Measurements from ENCODE around the gene PSMA2. TPM values are rescaled to one million over a fixed set of nuclear protein-coding genes. Genes with fewer than 3 reads are reported as not detected.

The PSMA2 gene
- total RNA-seq, 2 experiments from 2014 or later, result 193 to 197 TPM

DNA sequence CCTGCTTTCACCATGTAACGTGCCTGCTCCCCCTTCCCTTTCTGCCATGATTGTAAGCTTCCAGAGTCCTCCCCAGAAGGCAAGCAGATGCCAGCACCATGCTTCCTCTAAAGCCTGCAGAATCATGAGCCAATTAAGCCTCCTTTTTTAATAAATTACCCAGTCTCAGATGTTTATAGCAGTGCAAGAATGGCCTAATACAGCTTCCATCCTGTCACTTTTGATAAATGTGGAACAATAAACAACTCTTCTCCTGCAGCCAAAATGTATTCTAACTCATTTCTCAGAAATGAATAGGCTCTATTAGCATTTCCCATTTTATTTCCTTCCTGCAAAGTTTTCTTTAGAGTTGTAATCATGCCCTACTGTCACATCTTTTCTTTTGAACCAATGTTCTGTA, 63.5 kb downstream of the PSMA2 start:
- ChIA-PET POLR2A (no interaction called here), CTCF (no interaction called here)
- no peak for TF ChIP-seq CTCF (IDR thresholded peaks at IDR 0.05)
- H3K9me3 Mint-ChIP-seq, result peaks cover 15% of the 10 kb centered on the region
- ATAC-seq (no peak), DNase-seq (no peak)
- H3K36me3 Mint-ChIP-seq (ENCODE audit: low read depth), result peaks cover 7% of the 10 kb centered on the region
- H3K27ac Mint-ChIP-seq, result peak overlapping the region; percentile 79
- H3K4me3 Mint-ChIP-seq, result no peak overlapping the region
- peaks cover 20% of the 10 kb centered on the region for H3K4me1 Mint-ChIP-seq (ENCODE audit: low read depth)
- intact Hi-C loops (cut with micrococcal nuclease), result no loop called here
- peaks cover 14% of the 10 kb centered on the region for H3K27me3 Mint-ChIP-seq

Other genes starting within 250 kb of the PSMA2 start
- gene C7orf25, start 20.1 kb downstream of the PSMA2 start, total RNA-seq, result 1 to 10 TPM; 2.4 to 3.4 TPM
- 10 to 100 TPM; 66.9 to 68.5 TPM for gene MRPL32, start 202 bp upstream of the PSMA2 start, total RNA-seq
- gene HECW1, start 180.5 kb upstream of the PSMA2 start, total RNA-seq, result not detected

Data from activated CD8-positive, alpha-beta T cell treated with anti-CD3 and anti-CD28 coated beads for 36 hours (primary cell).